Measurements from ENCODE around the gene DDC.
"Not testable (repeated sequence)": the region's sequence is repeated elsewhere in the genome, so short reads cannot be mapped to it uniquely, and the experiment has no call there.

DDC gene

GRCh38 chr7:50580057-50580456 lies 14.9 kb upstream of the DDC start:
- DNase-seq (ENCODE audit: low read depth, low spot score) = no peak
- H3K4me3 ChIP-seq (ENCODE audit: low read depth, low read length) = no peak overlapping the region
- in situ Hi-C loops (cut with HindIII; ENCODE audit: low sequenced_read_pairs) = no loop called here
- no peak for TF ChIP-seq CTCF (IDR thresholded peaks at IDR 0.05; ENCODE audit: low read depth, low read length)

- H3K4me3 ChIP-seq (ENCODE audit: low read depth, low read length); in situ Hi-C loops (cut with HindIII; ENCODE audit: low sequenced_read_pairs); DNase-seq (ENCODE audit: low read depth, low spot score): not testable (repeated sequence)
Measured at GRCh38 chr7:50578105-50578504, 12.9 kb upstream of the DDC start.

- no peak for TF ChIP-seq CTCF (IDR thresholded peaks at IDR 0.05; ENCODE audit: low read depth, low read length)
- DNase-seq (ENCODE audit: low read depth, low spot score) = no peak
- in situ Hi-C loops (cut with HindIII; ENCODE audit: low sequenced_read_pairs) = no loop called here
- H3K4me3 ChIP-seq (ENCODE audit: low read depth, low read length) = no peak overlapping the region
Measured at GRCh38 chr7:50577569-50577968, 12.4 kb upstream of the DDC start.

GRCh38 chr7:50576388-50576787 lies 11.2 kb upstream of the DDC start:
- in situ Hi-C loops (cut with HindIII; ENCODE audit: low sequenced_read_pairs); DNase-seq (ENCODE audit: low read depth, low spot score); H3K4me3 ChIP-seq (ENCODE audit: low read depth, low read length): not testable (repeated sequence)

- in situ Hi-C loops (cut with HindIII; ENCODE audit: low sequenced_read_pairs) = no loop called here
- no peak overlapping the region for H3K4me3 ChIP-seq (ENCODE audit: low read depth, low read length)
- TF ChIP-seq CTCF (IDR thresholded peaks at IDR 0.05; ENCODE audit: low read depth, low read length) = no peak
- no peak for DNase-seq (ENCODE audit: low read depth, low spot score)
Measured at GRCh38 chr7:50567715-50568261, 2.6 kb upstream of the DDC start.

- H3K4me3 ChIP-seq (ENCODE audit: low read depth, low read length) = no peak overlapping the region
- no peak for DNase-seq (ENCODE audit: low read depth, low spot score)
- TF ChIP-seq CTCF (IDR thresholded peaks at IDR 0.05; ENCODE audit: low read depth, low read length) = no peak
- in situ Hi-C loops (cut with HindIII; ENCODE audit: low sequenced_read_pairs) = no loop called here
Measured at GRCh38 chr7:50565977-50566376, 772 bp upstream of the DDC start.

- in situ Hi-C loops (cut with HindIII; ENCODE audit: low sequenced_read_pairs) = no loop called here
- no peak for TF ChIP-seq CTCF (IDR thresholded peaks at IDR 0.05; ENCODE audit: low read depth, low read length)
- no peak for DNase-seq (ENCODE audit: low read depth, low spot score)
- no peak overlapping the region for H3K4me3 ChIP-seq (ENCODE audit: low read depth, low read length)
Measured at GRCh38 chr7:50565559-50565916, 333 bp upstream of the DDC start.

GRCh38 chr7:50564171-50564570 lies 1.0 kb downstream of the DDC start:
- no peak for TF ChIP-seq CTCF (IDR thresholded peaks at IDR 0.05; ENCODE audit: low read depth, low read length)
- in situ Hi-C loops (cut with HindIII; ENCODE audit: low sequenced_read_pairs) = no loop called here
- H3K4me3 ChIP-seq (ENCODE audit: low read depth, low read length) = no peak overlapping the region
- no peak for DNase-seq (ENCODE audit: low read depth, low spot score)
